A673 (cell line): ENCODE results near the gene INSRR. TPM values are rescaled to one million over a fixed set of nuclear protein-coding genes. Genes with fewer than 3 reads are reported as not detected.

ENCODE experiments used
- BruUV-seq: library from RNA; stranded (reverse); fragments of 400-500 nt; replicated peaks from 2 replicates; lab custom pipeline; 2021; lab: Mats Ljungman, UMichigan
- CTCF ChIA-PET: fragments of 300-600 bp; sonication (Branson Sonifier 250); formaldehyde crosslinking; loops from one replicate; lab custom pipeline; 2022; ENCODE audit warnings: antibody characterized with exemption; lab: Charles Lee
- POLR2A ChIA-PET: fragments of 300-600 bp; sonication (Branson Sonifier 250); formaldehyde crosslinking; loops from one replicate; lab custom pipeline; 2022; ENCODE audit warnings: antibody characterized with exemption; ENCODE audit not compliant: low non-redundant PET; lab: Charles Lee
- DNase-seq: peaks from one replicate; pipeline ENCODE4 v3.0.0-alpha.2; 2015; ENCODE audit warnings: low spot score
- H3K27ac ChIP-seq: fragments of 200-600 bp; sonication (generic); 2 replicates; pipeline ENCODE4 v1.5.1; 2016; ENCODE audit warnings: mixed run types, low read depth, mild to moderate bottlenecking, mixed read lengths, antibody characterized with exemption, low read length; ENCODE audit not compliant: poor library complexity, severe bottlenecking
- H3K27me3 ChIP-seq: fragments of 200-600 bp; sonication (generic); replicated peaks from 2 replicates; pipeline ENCODE4 v1.6.1; 2017; ENCODE audit warnings: mixed run types, low read depth, mild to moderate bottlenecking, mixed read lengths, antibody characterized with exemption, low read length; ENCODE audit not compliant: insufficient read depth, poor library complexity
- H3K36me3 ChIP-seq: fragments of 200-600 bp; sonication (generic); 2 replicates; pipeline ENCODE4 v1.6.1; 2016; ENCODE audit warnings: mixed run types, mild to moderate bottlenecking, mixed read lengths, antibody characterized with exemption, low read length; ENCODE audit not compliant: insufficient read depth, poor library complexity, severe bottlenecking
- H3K4me1 ChIP-seq: fragments of 200-600 bp; sonication (generic); 2 replicates; pipeline ENCODE4 v1.6.1; 2017; ENCODE audit warnings: mixed run types, mild to moderate bottlenecking, mixed read lengths, antibody characterized with exemption, low read length; ENCODE audit not compliant: insufficient read depth, poor library complexity, severe bottlenecking
- H3K4me3 ChIP-seq: fragments of 200-600 bp; sonication (generic); 2 replicates; pipeline ENCODE4 v1.5.1; 2016; ENCODE audit warnings: low read depth, mixed run types, mild to moderate bottlenecking, mixed read lengths, low read length; ENCODE audit not compliant: poor library complexity, severe bottlenecking
- H3K9me3 ChIP-seq: fragments of 200-600 bp; sonication (generic); 2 replicates; pipeline ENCODE4 v1.6.1; 2016; ENCODE audit warnings: mixed run types, low read depth, mild to moderate bottlenecking, mixed read lengths, antibody characterized with exemption, low read length; ENCODE audit not compliant: poor library complexity, severe bottlenecking
- CTCF ChIP-seq: fragments of 300-800, 200-600 bp; sonication (generic); conservative IDR thresholded peaks from 2 replicates; pipeline ENCODE4 v1.5.1; 2017; ENCODE audit warnings: low read depth, mild to moderate bottlenecking, antibody characterized with exemption, low read length, moderate library complexity, mixed read lengths
- EZH2 ChIP-seq: fragments of 200-600 bp; sonication (generic); IDR thresholded peaks from 2 replicates; pipeline ENCODE4 v1.6.1; 2017; ENCODE audit warnings: borderline replicate concordance, low read depth, mild to moderate bottlenecking, mixed read lengths, antibody characterized with exemption, low read length; ENCODE audit not compliant: poor library complexity, severe bottlenecking
- intact Hi-C: fragments of 100-400 bp; cut with micrococcal nuclease; formaldehyde crosslinking; loops from one replicate; pipeline ENCODE4 v1.10.0; 2022; ENCODE audit not compliant: unreplicated experiment
- total RNA-seq: library from RNA; stranded (reverse); gene quantifications from 2 replicates; pipeline ENCODE4 v1.2.3, GENCODE V29; 2021

INSRR gene
- total RNA-seq, 1 experiment from 2014 or later, result 0.15 TPM

- Histone ChIP-seq H3K36me3 (no peaks in the 10 kb centered on the region), H3K27ac (no peak overlapping the region), H3K27me3 (peaks cover 8% of the 10 kb centered on the region), H3K4me1 (peaks cover 16% of the 10 kb centered on the region), H3K9me3 (no peaks in the 10 kb centered on the region), H3K4me3 (no peak overlapping the region)
- no peak for DNase-seq
- ChIA-PET CTCF (no interaction called here), POLR2A (no interaction called here)
- intact Hi-C loops, result no loop called here
- BruUV-seq, result no TSS peak
- TF ChIP-seq CTCF (no peak), EZH2 (no peak)
Observed at GRCh38 chr1:156864796-156865195, 5.9 kb upstream of the INSRR start.

DNA sequence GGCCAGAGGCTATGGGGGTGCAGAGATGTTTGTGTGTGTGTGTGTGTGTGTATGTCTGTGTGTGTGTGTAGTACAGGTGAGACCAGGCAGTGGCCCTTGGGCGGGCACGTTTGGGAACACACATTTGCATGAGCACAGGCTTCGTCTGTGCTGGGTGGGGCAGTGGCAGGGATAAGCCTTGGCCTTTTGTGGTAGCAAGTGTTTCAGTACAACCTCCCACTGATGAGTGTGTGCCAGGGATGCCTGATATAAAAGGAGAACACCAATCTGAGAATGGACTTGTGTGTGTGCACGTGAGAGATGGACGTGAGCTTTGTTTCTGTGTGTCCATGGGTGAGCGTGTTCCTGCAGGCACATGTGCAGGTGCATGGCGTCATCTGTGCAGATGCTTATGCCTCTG, 4.7 kb upstream of the INSRR start:
- no peak for DNase-seq
- no peak for TF ChIP-seq EZH2
- TF ChIP-seq CTCF, result no peak
- Histone ChIP-seq H3K27me3 (peaks cover 18% of the 10 kb centered on the region), H3K4me3 (no peak overlapping the region), H3K9me3 (no peaks in the 10 kb centered on the region), H3K36me3 (no peaks in the 10 kb centered on the region), H3K4me1 (peaks cover 20% of the 10 kb centered on the region), H3K27ac (no peak overlapping the region)
- BruUV-seq, result no TSS peak
- intact Hi-C loops, result no loop called here
- POLR2A ChIA-PET, result no interaction called here
- CTCF ChIA-PET, result interaction anchor here (0.6 kb wide), 1 partner anchor 317 kb away, joined by 4 read pairs; no protein-coding TSS in a partner anchor

DNA sequence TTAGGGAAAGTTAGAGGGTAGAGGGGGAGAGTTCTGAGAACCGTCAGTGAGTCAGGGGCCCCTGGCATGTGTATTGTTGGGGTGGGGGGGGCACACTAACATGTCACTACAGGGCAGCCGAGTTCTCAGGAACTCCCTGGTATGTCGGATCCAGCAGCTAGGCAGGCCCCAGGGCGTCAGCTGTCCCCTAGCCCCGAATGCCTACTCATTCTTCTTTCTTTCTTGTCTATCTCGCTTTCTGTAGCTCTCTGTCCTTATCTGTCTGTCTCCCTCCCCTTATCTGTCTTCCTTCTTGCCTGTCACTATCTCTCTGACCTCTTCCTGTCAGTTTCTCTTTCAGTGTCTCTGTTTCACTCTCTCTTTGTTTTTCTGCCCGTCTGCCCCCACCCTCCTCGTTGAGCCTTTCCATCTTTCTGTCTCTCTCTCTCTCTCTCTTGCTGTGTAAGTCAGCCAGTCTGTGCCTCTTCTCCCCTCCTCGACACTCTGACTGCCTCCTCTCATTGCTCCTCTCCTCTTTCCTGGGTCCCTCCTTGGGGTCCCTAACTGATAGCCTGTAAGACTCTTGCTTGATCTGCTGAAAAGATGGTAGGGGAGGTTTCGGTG, 4.2 kb upstream of the INSRR start:
- no peak for DNase-seq
- Histone ChIP-seq H3K36me3 (no peaks in the 10 kb centered on the region), H3K27ac (no peak overlapping the region), H3K9me3 (no peaks in the 10 kb centered on the region), H3K4me3 (no peak overlapping the region), H3K4me1 (peaks cover 15% of the 10 kb centered on the region), H3K27me3 (peaks cover 23% of the 10 kb centered on the region)
- ChIA-PET CTCF (interaction anchor here (0.6 to 1.5 kb wide), 3 partner anchors 24 to 318 kb away, joined by 3 to 8 read pairs (median 4); no protein-coding TSS in a partner anchor), POLR2A (no interaction called here)
- TF ChIP-seq CTCF, result no peak
- TF ChIP-seq EZH2, result no peak
- no TSS peak for BruUV-seq
- intact Hi-C loops, result no loop called here
